PC-9 (cell line): ENCODE data around the gene LHFPL2. TPM values are rescaled to one million over a fixed set of nuclear protein-coding genes. Genes with fewer than 3 reads are reported as not detected.

Source experiments
- BruUV-seq: library from RNA; stranded (reverse); fragments of 400-500 nt; replicated peaks from 2 replicates; lab custom pipeline; 2021; lab: Mats Ljungman, UMichigan
- CTCF ChIA-PET: fragments of 300-600 bp; sonication (Branson Sonifier 250); formaldehyde crosslinking; loops from one replicate; lab custom pipeline; 2022; ENCODE audit warnings: antibody characterized with exemption; lab: Charles Lee
- POLR2A ChIA-PET: fragments of 300-600 bp; sonication (Branson Sonifier 250); formaldehyde crosslinking; loops from one replicate; lab custom pipeline; 2022; ENCODE audit warnings: antibody characterized with exemption; ENCODE audit not compliant: unreplicated experiment; lab: Charles Lee
- DNase-seq, 2 experiments: peaks; one replicate each; pipeline versions ENCODE4 v3.0.0 to v3.0.0-alpha.2; 2015 to 2022; ENCODE audit warnings: mixed read lengths in 1 of 2
- H2AFZ ChIP-seq: fragments of 200-600 bp; sonication (generic); 2 replicates; pipeline ENCODE4 v1.8.1; 2017; ENCODE audit warnings: antibody characterized with exemption
- H3F3A ChIP-seq: fragments of 200-600 bp; sonication (generic); 2 replicates; pipeline ENCODE4 v1.8.1; 2017; ENCODE audit warnings: antibody characterized with exemption, mild to moderate bottlenecking, low read depth; ENCODE audit not compliant: insufficient read depth
- H3K27ac ChIP-seq: fragments of 200-600 bp; sonication (generic); 2 replicates; pipeline ENCODE4 v1.6.1; 2016; ENCODE audit warnings: mixed run types
- H3K27me3 ChIP-seq: fragments of 200-600 bp; sonication (generic); 2 replicates; pipeline ENCODE4 v1.6.1; 2016; ENCODE audit warnings: low read depth, mixed run types; ENCODE audit not compliant: insufficient read depth
- H3K36me3 ChIP-seq: fragments of 200-600 bp; sonication (generic); 2 replicates; pipeline ENCODE4 v1.6.1; 2016; ENCODE audit warnings: low read depth, mixed run types
- H3K4me1 ChIP-seq: fragments of 200-600 bp; sonication (generic); replicated peaks from 2 replicates; pipeline ENCODE4 v1.6.1; 2016; ENCODE audit warnings: mixed run types; ENCODE audit not compliant: insufficient read depth
- H3K4me2 ChIP-seq: fragments of 200-600 bp; sonication (generic); 2 replicates; pipeline ENCODE4 v1.6.1; 2017; ENCODE audit warnings: mixed run types
- H3K4me3 ChIP-seq: fragments of 200-600 bp; sonication (generic); 2 replicates; pipeline ENCODE4 v1.6.1; 2016; ENCODE audit warnings: mixed run types
- H3K79me2 ChIP-seq: fragments of 200-600 bp; sonication (generic); 2 replicates; pipeline ENCODE4 v1.6.1; 2017; ENCODE audit warnings: low read depth, mixed run types
- H3K9me2 ChIP-seq: fragments of 200-600 bp; sonication (generic); 2 replicates; pipeline ENCODE4 v1.8.1; 2017; ENCODE audit warnings: mild to moderate bottlenecking; ENCODE audit not compliant: insufficient read depth
- H3K9me3 ChIP-seq: fragments of 200-600 bp; sonication (generic); 2 replicates; pipeline ENCODE4 v1.8.1; 2016; ENCODE audit warnings: low read depth; ENCODE audit not compliant: insufficient read depth
- H4K20me1 ChIP-seq: fragments of 200-600 bp; sonication (generic); 2 replicates; pipeline ENCODE4 v1.8.1; 2017; ENCODE audit not compliant: insufficient read depth
- EZH2 ChIP-seq: fragments of 200-600 bp; sonication (generic); IDR thresholded peaks from 2 replicates; pipeline ENCODE4 v1.8.0; 2017; ENCODE audit warnings: antibody characterized with exemption, low read depth
- intact Hi-C: fragments of 100-400 bp; cut with micrococcal nuclease; formaldehyde crosslinking; loops from one replicate; pipeline ENCODE4 v1.10.0; 2022; ENCODE audit not compliant: unreplicated experiment
- total RNA-seq: library from RNA; stranded (reverse); gene quantifications from 2 replicates; pipeline ENCODE4 v1.2.3, GENCODE V29; 2021
- TF ChIP-seq, protein P1 (sequence below): fragments of 200-600 bp; sonication (generic); conservative IDR thresholded peaks from 2 replicates; pipeline ENCODE4 v1.6.1; 2017; ENCODE audit warnings: mixed run types, antibody characterized with exemption, mild to moderate bottlenecking, moderate library complexity

Gene LHFPL2
- total RNA-seq, 1 experiment from 2014 or later: 10.1 TPM

DNA sequence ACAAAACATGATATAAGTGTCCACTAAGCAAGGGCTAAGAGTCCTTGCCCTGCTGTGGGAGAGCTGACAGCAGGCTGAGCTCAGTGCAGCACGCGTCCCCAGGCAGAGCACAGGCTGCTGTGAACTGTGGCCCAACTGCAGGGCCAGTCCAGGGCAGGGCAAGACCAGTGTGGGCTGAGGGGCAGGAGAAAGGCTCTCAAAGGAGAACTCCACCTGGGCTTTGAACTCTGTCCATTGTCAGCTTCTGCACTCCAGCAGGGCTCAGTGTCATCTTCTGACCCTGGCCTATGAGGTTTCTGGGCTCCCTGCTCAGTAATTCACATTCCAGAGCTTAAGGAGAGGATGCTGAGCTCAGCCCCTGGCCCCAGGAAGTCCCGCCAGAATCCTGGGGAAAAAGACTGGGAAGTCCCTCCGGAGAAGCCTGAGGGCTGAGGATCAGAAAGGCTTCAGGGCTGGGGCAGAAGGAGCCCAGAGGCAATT, 37.4 kb downstream of the LHFPL2 start:
- H3K4me1 ChIP-seq: peaks cover 28% of the 10 kb centered on the region
- H3K9me3 ChIP-seq: no peaks in the 10 kb centered on the region
- ChIA-PET CTCF (no interaction called here), POLR2A (interaction anchor here (0.6 to 0.7 kb wide), 2 partner anchors 12 to 24 kb away, joined by 3 read pairs; no protein-coding TSS in a partner anchor)
- peaks cover 8% of the 10 kb centered on the region; the same call in 1 of the 2 replicates for H3K79me2 ChIP-seq
- H3K4me2 ChIP-seq: no peak overlapping the region
- no peaks in the 10 kb centered on the region for H4K20me1 ChIP-seq
- no peak overlapping the region for H3K27ac ChIP-seq
- no peak for TF ChIP-seq EZH2
- TF ChIP-seq, protein P1, sequence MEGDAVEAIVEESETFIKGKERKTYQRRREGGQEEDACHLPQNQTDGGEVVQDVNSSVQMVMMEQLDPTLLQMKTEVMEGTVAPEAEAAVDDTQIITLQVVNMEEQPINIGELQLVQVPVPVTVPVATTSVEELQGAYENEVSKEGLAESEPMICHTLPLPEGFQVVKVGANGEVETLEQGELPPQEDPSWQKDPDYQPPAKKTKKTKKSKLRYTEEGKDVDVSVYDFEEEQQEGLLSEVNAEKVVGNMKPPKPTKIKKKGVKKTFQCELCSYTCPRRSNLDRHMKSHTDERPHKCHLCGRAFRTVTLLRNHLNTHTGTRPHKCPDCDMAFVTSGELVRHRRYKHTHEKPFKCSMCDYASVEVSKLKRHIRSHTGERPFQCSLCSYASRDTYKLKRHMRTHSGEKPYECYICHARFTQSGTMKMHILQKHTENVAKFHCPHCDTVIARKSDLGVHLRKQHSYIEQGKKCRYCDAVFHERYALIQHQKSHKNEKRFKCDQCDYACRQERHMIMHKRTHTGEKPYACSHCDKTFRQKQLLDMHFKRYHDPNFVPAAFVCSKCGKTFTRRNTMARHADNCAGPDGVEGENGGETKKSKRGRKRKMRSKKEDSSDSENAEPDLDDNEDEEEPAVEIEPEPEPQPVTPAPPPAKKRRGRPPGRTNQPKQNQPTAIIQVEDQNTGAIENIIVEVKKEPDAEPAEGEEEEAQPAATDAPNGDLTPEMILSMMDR: no peak
- no peak overlapping the region for H2AFZ ChIP-seq
- H3K9me2 ChIP-seq: no peaks in the 10 kb centered on the region
- intact Hi-C loops: no loop called here
- no peak for DNase-seq
- peaks cover 17% of the 10 kb centered on the region; the same call in 1 of the 2 replicates for H3K36me3 ChIP-seq
- H3F3A ChIP-seq: peaks cover 18% of the 10 kb centered on the region
- H3K27me3 ChIP-seq: no peaks in the 10 kb centered on the region
- no peak overlapping the region for H3K4me3 ChIP-seq
- no TSS peak for BruUV-seq

DNA sequence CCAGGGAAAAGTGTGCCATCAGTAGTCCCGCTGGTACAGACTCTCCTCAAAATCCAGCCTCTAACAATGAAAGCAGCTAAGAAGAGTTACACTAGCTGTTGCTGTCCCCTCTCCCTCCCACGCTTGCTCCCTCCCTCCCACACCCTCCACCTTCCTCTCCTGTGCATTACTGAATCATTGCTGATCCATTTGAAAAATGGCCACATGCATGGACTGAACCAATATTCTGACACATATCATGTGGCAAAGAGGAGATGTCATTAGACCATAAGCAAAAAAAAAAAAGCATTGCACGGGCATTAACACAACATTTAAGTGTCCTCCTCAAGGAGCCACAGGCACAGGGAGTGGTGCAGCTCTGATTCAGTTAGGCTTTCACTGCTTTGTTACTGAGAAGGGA, 37.9 kb downstream of the LHFPL2 start:
- CTCF ChIA-PET: no interaction called here
- peaks cover 8% of the 10 kb centered on the region; the same call in 1 of the 2 replicates for H3K79me2 ChIP-seq

DNA sequence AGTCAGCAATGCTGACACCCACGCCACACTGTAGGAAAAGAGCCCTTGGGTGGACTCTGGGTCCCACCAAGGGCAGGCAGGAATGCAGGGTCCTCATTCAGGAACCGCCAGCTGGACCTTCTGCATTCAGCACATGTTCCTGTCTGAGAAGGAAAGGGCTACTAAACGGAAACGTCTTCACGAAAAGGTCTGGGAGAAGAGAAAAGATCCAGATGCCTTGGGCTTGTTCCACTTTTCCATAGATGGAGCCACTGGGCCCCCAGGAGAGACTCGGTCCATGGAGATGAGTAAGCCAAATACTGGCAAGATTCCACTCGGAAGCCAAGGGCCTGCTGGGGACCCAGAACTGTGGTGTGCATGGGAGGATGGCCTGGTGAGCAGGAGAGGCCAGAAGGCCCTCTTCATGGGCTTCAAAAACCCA, 38.4 kb downstream of the LHFPL2 start:
- DNase-seq: no peak
- BruUV-seq: no TSS peak

More for the DNA sequence above, 37.9 kb downstream of the LHFPL2 start:
- Histone ChIP-seq H3K27ac (no peak overlapping the region), H3F3A (peaks cover 15% of the 10 kb centered on the region), H3K4me3 (no peak overlapping the region), H3K4me2 (no peak overlapping the region), H2AFZ (no peak overlapping the region), H3K36me3 (peaks cover 17% of the 10 kb centered on the region; the same call in 1 of the 2 replicates), H4K20me1 (no peaks in the 10 kb centered on the region), H3K27me3 (no peaks in the 10 kb centered on the region), H3K4me1 (peaks cover 29% of the 10 kb centered on the region), H3K9me2 (no peaks in the 10 kb centered on the region), H3K9me3 (no peaks in the 10 kb centered on the region)
- DNase-seq: no peak
- POLR2A ChIA-PET: interaction anchor here (0.7 kb wide), 1 partner anchor 11 kb away, joined by 3 read pairs; no protein-coding TSS in a partner anchor
- BruUV-seq: no TSS peak
- no peak for TF ChIP-seq EZH2
- TF ChIP-seq, protein P1: no peak
- intact Hi-C loops: no loop called here

More for the DNA sequence above, 38.4 kb downstream of the LHFPL2 start:
- Histone ChIP-seq H3K27ac (no peak overlapping the region), H2AFZ (no peak overlapping the region), H3K4me2 (no peak overlapping the region), H3K4me1 (peaks cover 29% of the 10 kb centered on the region), H3K9me3 (no peaks in the 10 kb centered on the region), H3K79me2 (peaks cover 6% of the 10 kb centered on the region; the same call in 1 of the 2 replicates), H3K36me3 (peaks cover 17% of the 10 kb centered on the region; the same call in 1 of the 2 replicates), H3K27me3 (no peaks in the 10 kb centered on the region), H3K4me3 (no peak overlapping the region), H3F3A (peaks cover 12% of the 10 kb centered on the region), H4K20me1 (no peaks in the 10 kb centered on the region), H3K9me2 (no peaks in the 10 kb centered on the region)
- ChIA-PET POLR2A (interaction anchor here (0.7 kb wide), 1 partner anchor 11 kb away, joined by 3 read pairs; no protein-coding TSS in a partner anchor), CTCF (no interaction called here)
- TF ChIP-seq, protein P1: no peak
- no peak for TF ChIP-seq EZH2
- intact Hi-C loops: no loop called here
